Mesenchymal stem cell (in vitro differentiated cells and primary cell): ENCODE data around the gene HJURP.

Source experiments
- DNase-seq: peaks from one replicate; pipeline ENCODE4 v3.0.0-alpha.2; 2013
- H2AFZ ChIP-seq: one replicate; pipeline ENCODE4 v1.6.1; 2013; ENCODE audit warnings: low read depth, mild to moderate bottlenecking, control low read depth, inconsistent platforms, low read length, moderate library complexity
- H2AK5ac ChIP-seq: 2 replicates; pipeline ENCODE4 v1.6.1; 2013; ENCODE audit warnings: low read length, moderate library complexity, mild to moderate bottlenecking, inconsistent platforms; ENCODE audit not compliant: severe bottlenecking
- H2BK120ac ChIP-seq: one replicate; pipeline ENCODE4 v1.6.1; 2013; ENCODE audit warnings: low read depth, mild to moderate bottlenecking, inconsistent platforms, low read length, moderate library complexity
- H2BK12ac ChIP-seq, 2 experiments: one replicate each; pipeline ENCODE4 v1.6.1; 2013; ENCODE audit warnings: inconsistent platforms in 2 of 2, low read length in 2 of 2, mild to moderate bottlenecking in 2 of 2, moderate library complexity in 2 of 2, control low read depth in 1 of 2
- H2BK15ac ChIP-seq: one replicate; pipeline ENCODE4 v1.6.1; 2013; ENCODE audit warnings: mild to moderate bottlenecking, low read depth, inconsistent platforms; ENCODE audit not compliant: poor library complexity, severe bottlenecking
- H2BK5ac ChIP-seq: 2 replicates; pipeline ENCODE4 v1.6.1; 2013; ENCODE audit warnings: low read depth, mild to moderate bottlenecking, low read length, control low read depth, inconsistent platforms; ENCODE audit not compliant: poor library complexity, severe bottlenecking
- H3K14ac ChIP-seq, 2 experiments: one replicate each; pipeline ENCODE4 v1.6.1; 2013; ENCODE audit warnings: inconsistent platforms in 2 of 2, low read length in 2 of 2, control low read depth in 1 of 2, mild to moderate bottlenecking in 1 of 2, moderate library complexity in 1 of 2
- H3K18ac ChIP-seq, 2 experiments: one replicate each; pipeline ENCODE4 v1.6.1; 2013; ENCODE audit warnings: inconsistent platforms in 2 of 2, low read length in 2 of 2, control low read depth in 1 of 2, low read depth in 1 of 2, mild to moderate bottlenecking in 1 of 2
- H3K23ac ChIP-seq, 2 experiments: one replicate each; pipeline ENCODE4 v1.6.1; 2013; ENCODE audit warnings: inconsistent platforms in 2 of 2, low read length in 2 of 2, mild to moderate bottlenecking in 2 of 2, moderate library complexity in 2 of 2, control low read depth in 1 of 2
- H3K27ac ChIP-seq: 2 replicates; pipeline ENCODE4 v1.5.1; 2013; ENCODE audit warnings: mild to moderate bottlenecking, moderate library complexity, low read length, control low read depth, inconsistent platforms; ENCODE audit not compliant: poor library complexity, severe bottlenecking
- H3K27me3 ChIP-seq, 2 experiments: 2 replicates each; pipeline versions ENCODE4 v1.6.1 to v1.7.0; 2013; ENCODE audit warnings: low read length in 2 of 2, mild to moderate bottlenecking in 2 of 2, moderate library complexity in 2 of 2, control low read depth in 1 of 2, inconsistent platforms in 1 of 2; ENCODE audit not compliant: control insufficient read depth in 1 of 2, insufficient read depth in 1 of 2
- H3K36me3 ChIP-seq, 2 experiments: 2 replicates each; pipeline versions ENCODE4 v1.6.1 to v1.7.0; 2013; ENCODE audit warnings: low read length in 2 of 2, control low read depth in 1 of 2, inconsistent platforms in 1 of 2, low read depth in 1 of 2, mild to moderate bottlenecking in 1 of 2; ENCODE audit not compliant: insufficient read depth in 2 of 2, control insufficient read depth in 1 of 2
- H3K4ac ChIP-seq, 2 experiments: one replicate each; pipeline ENCODE4 v1.6.1; 2013; ENCODE audit warnings: inconsistent platforms in 2 of 2, low read length in 2 of 2, mild to moderate bottlenecking in 2 of 2, moderate library complexity in 2 of 2, control low read depth in 1 of 2, low read depth in 1 of 2
- H3K4me1 ChIP-seq: 2 replicates; pipeline ENCODE4 v1.6.1; 2013; ENCODE audit warnings: low read depth, low read length, control low read depth; ENCODE audit not compliant: control insufficient read depth, insufficient read depth
- H3K4me2 ChIP-seq: 2 replicates; pipeline ENCODE4 v1.6.1; 2013; ENCODE audit warnings: low read length, mild to moderate bottlenecking, inconsistent platforms; ENCODE audit not compliant: poor library complexity, severe bottlenecking
- H3K4me3 ChIP-seq, 2 experiments: 2 replicates each; pipeline versions ENCODE4 v1.5.1 to v1.7.0; 2013; ENCODE audit warnings: low read length in 2 of 2, mild to moderate bottlenecking in 2 of 2, control low read depth in 1 of 2, low read depth in 1 of 2; ENCODE audit not compliant: insufficient read depth in 1 of 2
- H3K79me1 ChIP-seq: replicated peaks from 2 replicates; pipeline ENCODE4 v1.6.1; 2013; ENCODE audit warnings: mild to moderate bottlenecking, control low read depth, low read length, inconsistent platforms; ENCODE audit not compliant: poor library complexity, severe bottlenecking
- H3K9ac ChIP-seq: 2 replicates; pipeline ENCODE4 v1.7.0; 2013; ENCODE audit warnings: mild to moderate bottlenecking, low read length, moderate library complexity
- H3K9me3 ChIP-seq: 2 replicates; pipeline ENCODE4 v1.7.0; 2013; ENCODE audit warnings: mild to moderate bottlenecking, low read length; ENCODE audit not compliant: control insufficient read depth
- H4K8ac ChIP-seq: one replicate; pipeline ENCODE4 v1.6.1; 2013; ENCODE audit warnings: inconsistent platforms, mild to moderate bottlenecking, low read length, moderate library complexity
- H4K91ac ChIP-seq: one replicate; pipeline ENCODE4 v1.6.1; 2013; ENCODE audit warnings: mild to moderate bottlenecking, low read length, inconsistent platforms
- WGBS: methylation state at CpG from one replicate; pipeline ENCODE4 v1.1.7; 2013; ENCODE audit warnings: mixed read lengths; 5-methylcytosine and 5-hydroxymethylcytosine counted together

The HJURP gene

DNA sequence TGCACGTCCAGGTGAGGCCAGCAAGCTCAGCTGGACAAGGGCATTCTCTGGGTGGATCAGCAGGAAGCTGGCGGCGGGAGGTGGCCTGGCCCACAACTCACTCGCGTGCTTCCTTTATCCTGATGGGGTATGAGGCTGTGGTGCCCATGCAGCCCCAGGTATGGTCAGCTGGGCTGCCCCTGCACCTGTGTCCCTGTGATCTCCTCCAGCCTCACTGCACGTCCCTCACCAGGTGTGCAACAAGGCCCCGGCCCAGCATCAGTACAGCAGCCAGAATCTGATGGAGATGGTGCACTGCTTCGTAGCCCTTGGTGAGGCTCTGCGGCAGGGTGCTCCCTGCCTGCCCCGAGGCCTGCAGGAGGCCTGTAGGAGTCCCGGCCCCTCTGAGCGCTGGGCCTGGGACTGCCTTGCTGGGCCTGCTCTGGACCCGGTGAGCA is 58.6 kb downstream of the HJURP start:
- H3K9me3 ChIP-seq, result no peaks in the 10 kb centered on the region
- no peak overlapping the region for H3K4ac ChIP-seq
- no peak overlapping the region for H2BK5ac ChIP-seq
- H3K27me3 ChIP-seq, result peaks cover 14 to 27% of the 10 kb centered on the region in 2 experiments
- H2BK12ac ChIP-seq, result no peak overlapping the region
- H3K4me3 ChIP-seq, result no peak overlapping the region
- no peak overlapping the region for H3K9ac ChIP-seq
- H4K91ac ChIP-seq, result no peak overlapping the region
- no peaks in the 10 kb centered on the region for H3K36me3 ChIP-seq
- no peak overlapping the region for H2AFZ ChIP-seq
- DNase-seq, result no peak
- no peak overlapping the region for H3K18ac ChIP-seq
- no peak overlapping the region for H3K14ac ChIP-seq
- H4K8ac ChIP-seq, result no peak overlapping the region
- no peak overlapping the region for H2BK15ac ChIP-seq
- no peak overlapping the region for H3K4me2 ChIP-seq
- peaks cover 1% of the 10 kb centered on the region for H3K4me1 ChIP-seq
- no peak overlapping the region for H2AK5ac ChIP-seq
- WGBS, result 95% methylated on average over 13 of the region's 13 CpGs
- no peak overlapping the region for H3K23ac ChIP-seq
- no peak overlapping the region for H2BK120ac ChIP-seq
- no peaks in the 10 kb centered on the region for H3K79me1 ChIP-seq
- no peak overlapping the region for H3K27ac ChIP-seq

DNA sequence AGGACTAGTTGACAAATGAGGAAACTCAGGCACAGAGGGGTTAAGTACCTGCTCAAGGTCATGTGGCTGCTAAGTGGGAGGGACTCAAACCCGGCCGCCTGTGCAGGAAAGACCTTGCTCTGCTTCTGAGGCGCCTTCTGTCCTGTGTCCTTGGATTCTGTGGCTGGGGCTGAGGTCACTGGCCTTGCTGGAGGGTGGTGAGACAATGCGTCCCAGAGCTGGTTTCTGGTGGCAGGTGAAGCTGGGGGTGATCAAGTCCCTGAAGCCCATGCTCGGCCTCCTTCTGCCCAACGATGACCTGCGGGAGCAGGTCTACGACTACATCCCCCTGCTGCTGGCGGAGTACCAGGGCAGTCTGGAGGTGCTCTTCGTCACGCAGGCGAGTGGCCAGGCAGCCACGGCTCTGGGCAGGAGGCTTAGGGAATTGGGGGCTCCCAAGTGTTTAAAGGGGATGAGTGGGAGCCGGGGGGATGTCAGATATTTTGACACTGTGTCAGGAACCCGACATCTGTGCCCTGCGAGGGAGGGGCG is 60.1 kb downstream of the HJURP start:
- Histone ChIP-seq H3K27ac (no peak overlapping the region), H2BK12ac (no peak overlapping the region), H3K14ac (no peak overlapping the region), H3K4me2 (no peak overlapping the region), H4K91ac (no peak overlapping the region), H3K4me1 (peaks cover 1% of the 10 kb centered on the region), H3K4me3 (no peak overlapping the region), H3K9ac (no peak overlapping the region), H3K79me1 (no peaks in the 10 kb centered on the region), H3K18ac (no peak overlapping the region), H2AK5ac (no peak overlapping the region), H2AFZ (no peak overlapping the region), H2BK5ac (no peak overlapping the region), H3K23ac (no peak overlapping the region), H2BK120ac (no peak overlapping the region), H2BK15ac (no peak overlapping the region), H4K8ac (no peak overlapping the region), H3K9me3 (no peaks in the 10 kb centered on the region), H3K27me3 (peaks cover 16 to 27% of the 10 kb centered on the region in 2 experiments), H3K36me3 (no peaks in the 10 kb centered on the region), H3K4ac (no peak overlapping the region)
- WGBS, result 82% methylated on average over 17 of the region's 17 CpGs
- DNase-seq, result no peak

- H3K9ac ChIP-seq, result no peak overlapping the region
- no peaks in the 10 kb centered on the region for H3K79me1 ChIP-seq
- no peak overlapping the region for H4K8ac ChIP-seq
- H3K14ac ChIP-seq, result no peak overlapping the region
- no peak overlapping the region for H3K27ac ChIP-seq
- no peak overlapping the region for H2BK120ac ChIP-seq
- H4K91ac ChIP-seq, result no peak overlapping the region
- H3K4me1 ChIP-seq, result peaks cover 1% of the 10 kb centered on the region
- WGBS, result 72% methylated on average over 17 of the region's 18 CpGs
- no peak overlapping the region for H3K4me2 ChIP-seq
- no peak overlapping the region for H2BK15ac ChIP-seq
- H3K23ac ChIP-seq, result no peak overlapping the region
- no peak overlapping the region for H2BK5ac ChIP-seq
- H2AK5ac ChIP-seq, result no peak overlapping the region
- H3K27me3 ChIP-seq, result peaks cover 12 to 22% of the 10 kb centered on the region in 2 experiments
- no peak for DNase-seq
- H3K36me3 ChIP-seq, result no peaks in the 10 kb centered on the region
- H2AFZ ChIP-seq, result no peak overlapping the region
- H3K4me3 ChIP-seq, result no peak overlapping the region
- no peak overlapping the region for H3K4ac ChIP-seq
- no peaks in the 10 kb centered on the region for H3K9me3 ChIP-seq
- no peak overlapping the region for H3K18ac ChIP-seq
- no peak overlapping the region for H2BK12ac ChIP-seq
Observed at GRCh38 chr2:233793465-233794127, 60.7 kb downstream of the HJURP start.

- no peak overlapping the region for H2AFZ ChIP-seq
Observed at GRCh38 chr2:233792720-233793119, 61.6 kb downstream of the HJURP start.

More at GRCh38 chr2:233792720-233793119, 61.6 kb downstream of the HJURP start:
- Histone ChIP-seq H2BK5ac (no peak overlapping the region), H3K79me1 (no peaks in the 10 kb centered on the region), H4K91ac (no peak overlapping the region), H3K4me1 (peaks cover 1% of the 10 kb centered on the region), H2AK5ac (no peak overlapping the region), H3K4me2 (no peak overlapping the region), H3K27me3 (peaks cover 12 to 17% of the 10 kb centered on the region in 2 experiments), H3K23ac (no peak overlapping the region), H2BK120ac (no peak overlapping the region), H2BK12ac (no peak overlapping the region), H3K18ac (no peak overlapping the region), H3K9ac (no peak overlapping the region), H2BK15ac (no peak overlapping the region), H3K14ac (no peak overlapping the region), H3K4ac (no peak overlapping the region), H3K4me3 (no peak overlapping the region), H3K27ac (no peak overlapping the region), H3K36me3 (no peaks in the 10 kb centered on the region), H3K9me3 (no peaks in the 10 kb centered on the region), H4K8ac (no peak overlapping the region)
- WGBS, result 83% methylated on average over 7 of the region's 7 CpGs
- no peak for DNase-seq
